A549 (cell line): ENCODE measurements around the gene CACNA1C. TPM values are rescaled to one million over a fixed set of nuclear protein-coding genes. Genes with fewer than 3 reads are reported as not detected.

Experiments used
- ATAC-seq, 2 experiments: fragments of 200-7000 bp in 1 of 2; fragments of >200 bp in 1 of 2; cut with Nextera tagmentation in 1 of 2; cut with Tn5 transposase in 1 of 2; 3 replicates each; pipeline versions ENCODE4 v1.8.0 to v1.9.1; 2018 to 2020; ENCODE audit warnings: mild to moderate bottlenecking in 1 of 2, moderate library complexity in 1 of 2
- CTCF ChIA-PET: fragments of 300-600 bp; sonication (Branson Sonifier 250); formaldehyde crosslinking; extraction: SDS; loops from one replicate; lab custom pipeline; 2021; ENCODE audit warnings: antibody characterized with exemption, inconsistent platforms; lab: Yijun Ruan, JAX
- POLR2A ChIA-PET: fragments of 350-600 bp; formaldehyde crosslinking; extraction: SDS; loops from one replicate; lab custom pipeline; 2021; ENCODE audit warnings: antibody characterized with exemption, inconsistent platforms; lab: Yijun Ruan, JAX
- DNase-seq, 2 experiments: peaks; one replicate each; pipeline versions ENCODE4 v3.0.0 to v3.0.0-alpha.2; 2011 to 2016; ENCODE audit warnings: low read depth in 1 of 2, low spot score in 1 of 2
- FAIRE-seq: peaks from 2 replicates; lab custom pipeline; 2011; peaks lifted over from hg19 to GRCh38; lab: Jason Lieb, UNC
- H3K27ac ChIP-seq, 2 experiments: fragments of >200 bp; sonication (Bioruptor Twin); formaldehyde crosslinking; 3 replicates each; pipeline ENCODE4 v1.5.1; 2016 to 2017
- H3K4me1 ChIP-seq: fragments of >200 bp; sonication (Bioruptor Twin); formaldehyde crosslinking; 3 replicates; pipeline ENCODE4 v1.6.1; 2016
- H3K4me2 ChIP-seq: fragments of >200 bp; sonication (Bioruptor Twin); formaldehyde crosslinking; 3 replicates; pipeline ENCODE4 v1.6.1; 2016
- H3K4me3 ChIP-seq: fragments of >200 bp; sonication (Bioruptor Twin); formaldehyde crosslinking; 3 replicates; pipeline ENCODE4 v1.5.1; 2016
- H3K9me3 ChIP-seq: fragments of >200 bp; sonication (Bioruptor Twin); formaldehyde crosslinking; 3 replicates; pipeline ENCODE4 v1.6.1; 2016
- BHLHE40 ChIP-seq: IDR thresholded peaks from 2 replicates; pipeline ENCODE4 v1.6.1; 2012; ENCODE audit warnings: low read depth, low read length, inconsistent platforms
- CBX2 ChIP-seq: fragments of 200-600 bp; sonication (generic); IDR thresholded peaks from 2 replicates; pipeline ENCODE4 v1.6.1; 2016; ENCODE audit warnings: low read depth, mild to moderate bottlenecking, borderline replicate concordance
- CBX8 ChIP-seq: fragments of 200-600 bp; sonication (generic); IDR thresholded peaks from 2 replicates; pipeline ENCODE4 v1.6.1; 2016
- CHD2 ChIP-seq: fragments of 150-350 bp; IDR thresholded peaks from 2 replicates; pipeline ENCODE4 v1.6.1; 2014; ENCODE audit warnings: low read length; ENCODE audit not compliant: partially characterized antibody
- CHD4 ChIP-seq: fragments of 200-600 bp; sonication (generic); IDR thresholded peaks from 2 replicates; pipeline ENCODE4 v1.6.1; 2016; ENCODE audit warnings: antibody characterized with exemption, mild to moderate bottlenecking, borderline replicate concordance
- CTCF ChIP-seq: fragments of >200 bp; sonication (Bioruptor Twin); formaldehyde crosslinking; IDR thresholded peaks from 3 replicates; pipeline ENCODE4 v1.5.1; 2016
- EHF ChIP-seq: fragments of 250-450 bp; sonication (Bioruptor Pico); IDR thresholded peaks from 2 replicates; pipeline ENCODE4 v1.5.0; 2020; ENCODE audit warnings: mild to moderate bottlenecking
- GATA3 ChIP-seq: IDR thresholded peaks from 2 replicates; pipeline ENCODE4 v1.6.1; 2012; ENCODE audit warnings: borderline replicate concordance
- HEYL ChIP-seq: fragments of 250-450 bp; sonication (Bioruptor Pico); IDR thresholded peaks from 2 replicates; pipeline ENCODE4 v1.8.0; 2021; ENCODE audit warnings: mild to moderate bottlenecking, moderate library complexity
- KDM1A ChIP-seq: fragments of 200-600 bp; sonication (generic); IDR thresholded peaks from 2 replicates; pipeline ENCODE4 v1.6.1; 2016; ENCODE audit warnings: low read depth, mild to moderate bottlenecking
- KDM5A ChIP-seq: fragments of 200-600 bp; sonication (generic); IDR thresholded peaks from 2 replicates; pipeline ENCODE4 v1.6.1; 2016; ENCODE audit warnings: antibody characterized with exemption, mild to moderate bottlenecking
- NFE2L2 ChIP-seq: fragments of 150-350 bp; conservative IDR thresholded peaks from 2 replicates; pipeline ENCODE4 v1.6.1; 2014; ENCODE audit warnings: low read length
- NR3C1 ChIP-seq: fragments of >200 bp; sonication (Bioruptor Twin); formaldehyde crosslinking; IDR thresholded peaks from 3 replicates; pipeline ENCODE4 v1.6.1; 2017
- PHF8 ChIP-seq: fragments of 200-600 bp; sonication (generic); IDR thresholded peaks from 2 replicates; pipeline ENCODE4 v1.6.1; 2016; ENCODE audit warnings: low read depth, mild to moderate bottlenecking, antibody characterized with exemption, moderate library complexity, borderline replicate concordance
- POLR2AphosphoS2 ChIP-seq: conservative IDR thresholded peaks from 2 replicates; pipeline ENCODE4 v1.6.1; 2012; ENCODE audit warnings: low read length, improper control_type of control experiment, inconsistent platforms
- RAD21 ChIP-seq, 2 experiments: fragments of >200 bp in 1 of 2; sonication (Bioruptor Twin) in 1 of 2; formaldehyde crosslinking in 1 of 2; IDR thresholded peaks in 1 of 2; conservative IDR thresholded peaks in 1 of 2; 2 replicates in 1 of 2; 3 replicates in 1 of 2; pipeline ENCODE4 v1.6.1; 2012 to 2018; ENCODE audit warnings: inconsistent platforms in 1 of 2
- SREBF2 ChIP-seq: fragments of 450-650 bp; IDR thresholded peaks from 2 replicates; pipeline ENCODE4 v1.6.1; 2014; ENCODE audit warnings: mild to moderate bottlenecking, moderate library complexity
- ZFP36 ChIP-seq: fragments of 450-650 bp; IDR thresholded peaks from 2 replicates; pipeline ENCODE4 v1.6.1; 2014; ENCODE audit warnings: borderline replicate concordance; ENCODE audit not compliant: partially characterized antibody
- WGBS: methylation state at CpG from one replicate; pipeline ENCODE4 v1.1.6; 2017; ENCODE audit errors: missing lambda C conversion rate; 5-methylcytosine and 5-hydroxymethylcytosine counted together
- polyA plus RNA-seq, 4 experiments: library from polyadenylated mRNA; depleted of rRNA in 3 of 4; stranded (reverse); fragments of >200 nt; fragmentation: RNase III in 1 of 4; extraction: RNeasy Plus Mini Kit Qiagen cat#74134 plus additional on column Dnase treatment in 1 of 4; gene quantifications; 2 replicates in 3 of 4; 3 replicates in 1 of 4; pipeline ENCODE4 v1.2.3, GENCODE V29; 2011 to 2017
- TF ChIP-seq, protein P1 (sequence below): fragments of >200 bp; sonication (Bioruptor Twin); formaldehyde crosslinking; IDR thresholded peaks from 2 replicates; pipeline ENCODE4 v1.6.1; 2016
- TF ChIP-seq, protein P2 (sequence below): IDR thresholded peaks from 2 replicates; pipeline ENCODE4 v1.6.1; 2012; ENCODE audit warnings: low read depth, borderline replicate concordance
- TF ChIP-seq, protein P3 (sequence below): fragments of 200-600 bp; sonication (generic); IDR thresholded peaks from 2 replicates; pipeline ENCODE4 v1.6.1; 2016; ENCODE audit warnings: antibody characterized with exemption, mild to moderate bottlenecking, moderate library complexity
- TF ChIP-seq, protein P4 (sequence below): fragments of 250-450 bp; sonication (Bioruptor Pico); IDR thresholded peaks from 2 replicates; pipeline ENCODE4 v1.5.0; 2021; ENCODE audit warnings: mild to moderate bottlenecking, moderate library complexity, borderline replicate concordance

Gene CACNA1C
- polyA plus RNA-seq, 2 of the 4 experiments (the other 2 are of a cell fraction) = not detected

DNA sequence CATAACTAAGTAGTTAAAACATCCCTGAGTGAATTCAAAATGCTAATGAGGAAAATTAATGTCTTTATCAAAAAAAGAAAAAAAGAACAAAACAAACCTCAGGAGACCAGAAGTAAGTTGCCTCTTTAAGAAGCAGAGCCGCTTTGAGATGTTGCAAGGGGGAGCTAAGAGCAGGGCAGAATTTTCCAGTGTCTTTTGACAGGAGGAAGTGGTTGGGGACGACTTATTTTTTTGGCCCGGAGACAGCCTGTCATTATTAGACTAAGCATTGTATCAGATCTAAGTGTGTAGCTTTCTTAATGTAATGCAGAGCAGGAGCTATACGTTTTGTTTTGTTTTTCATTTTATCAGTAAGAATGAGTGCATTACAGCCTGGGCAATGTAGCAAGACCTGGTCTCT lies 206.6 kb downstream of the CACNA1C start:
- H3K4me1 ChIP-seq = no peaks in the 10 kb centered on the region
- ChIA-PET POLR2A (no interaction called here), CTCF (interaction anchor here (1.0 to 2.1 kb wide), 2 partner anchors 25 to 32 kb away, joined by 3 to 6 read pairs; no protein-coding TSS in a partner anchor)
- peaks cover 5% of the 10 kb centered on the region; the same call in 2 of the 3 replicates for H3K9me3 ChIP-seq
- H3K4me2 ChIP-seq = no peak overlapping the region
- FAIRE-seq (no peak), ATAC-seq (no peak)
- H3K4me3 ChIP-seq = no peak overlapping the region
- no peak for TF ChIP-seq NFE2L2
- TF ChIP-seq ZFP36 = no peak
- no peak for TF ChIP-seq CBX2
- TF ChIP-seq SREBF2 = no peak
- TF ChIP-seq, all 56 proteins: peak for 0
- no peak for DNase-seq
- no peak overlapping the region for H3K27ac ChIP-seq
- WGBS = 2% methylated on average over 4 of the region's 4 CpGs

GRCh38 chr12:2260441-2260840 lies 207.7 kb downstream of the CACNA1C start:
- Histone ChIP-seq H3K4me3 (no peak overlapping the region), H3K4me1 (no peaks in the 10 kb centered on the region), H3K27ac (no peak overlapping the region), H3K9me3 (peaks cover 5% of the 10 kb centered on the region; the same call in 1 of the 3 replicates), H3K4me2 (no peak overlapping the region)
- FAIRE-seq (no peak), ATAC-seq (no peak), DNase-seq (no peak)
- POLR2A ChIA-PET = no interaction called here
- WGBS = 49% methylated on average over 3 of the region's 3 CpGs
- TF ChIP-seq NR3C1 (no peak), RAD21 (conservative IDR thresholded peaks at IDR 0.05 in 1 of 2, IDR thresholded peaks at IDR 0.05 in 1 of 2) (no peak), KDM1A (no peak), KDM5A (no peak), POLR2AphosphoS2 (no peak), NFE2L2 (no peak), SREBF2 (no peak)
- TF ChIP-seq, protein P1, sequence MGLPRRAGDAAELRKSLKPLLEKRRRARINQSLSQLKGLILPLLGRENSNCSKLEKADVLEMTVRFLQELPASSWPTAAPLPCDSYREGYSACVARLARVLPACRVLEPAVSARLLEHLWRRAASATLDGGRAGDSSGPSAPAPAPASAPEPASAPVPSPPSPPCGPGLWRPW = no peak
- CTCF ChIA-PET = no interaction called here

DNA sequence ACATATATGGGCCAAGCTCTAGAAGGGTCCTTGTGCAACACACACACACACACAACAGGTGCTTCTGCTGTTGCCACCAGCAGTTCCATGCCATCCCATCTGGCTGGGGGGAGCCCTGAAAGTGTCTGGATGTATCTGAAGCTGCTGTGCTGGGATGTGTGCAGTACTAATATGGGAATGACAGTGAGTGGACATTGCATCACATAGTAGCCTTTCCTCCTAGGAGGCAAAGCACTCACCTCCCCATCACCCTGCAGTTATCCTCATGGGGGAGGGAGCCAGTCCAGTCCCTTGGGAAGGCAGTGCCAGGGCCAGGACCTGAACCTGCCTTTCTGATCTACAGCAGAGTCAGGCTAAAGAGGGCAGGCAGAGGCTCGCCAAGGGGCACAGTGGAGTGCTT lies 208.9 kb downstream of the CACNA1C start:
- Histone ChIP-seq H3K4me3 (no peak overlapping the region), H3K4me2 (no peak overlapping the region), H3K4me1 (no peaks in the 10 kb centered on the region), H3K9me3 (no peaks in the 10 kb centered on the region; the same call in 2 of the 3 replicates), H3K27ac (no peak overlapping the region)
- no peak for DNase-seq
- WGBS = no CpG with 5 or more reads among the region's 1 CpG
- ChIA-PET CTCF (interaction anchor here (0.6 kb wide), 1 partner anchor 16 kb away, joined by 5 read pairs; no protein-coding TSS in a partner anchor), POLR2A (no interaction called here)
- FAIRE-seq = no peak
- no peak for TF ChIP-seq BHLHE40
- TF ChIP-seq, protein P2, sequence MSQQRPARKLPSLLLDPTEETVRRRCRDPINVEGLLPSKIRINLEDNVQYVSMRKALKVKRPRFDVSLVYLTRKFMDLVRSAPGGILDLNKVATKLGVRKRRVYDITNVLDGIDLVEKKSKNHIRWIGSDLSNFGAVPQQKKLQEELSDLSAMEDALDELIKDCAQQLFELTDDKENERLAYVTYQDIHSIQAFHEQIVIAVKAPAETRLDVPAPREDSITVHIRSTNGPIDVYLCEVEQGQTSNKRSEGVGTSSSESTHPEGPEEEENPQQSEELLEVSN = no peak
- no peak for TF ChIP-seq CHD2
- TF ChIP-seq GATA3 = no peak
- TF ChIP-seq ZFP36 = no peak
- no peak for TF ChIP-seq CTCF
- TF ChIP-seq KDM1A = no peak
- TF ChIP-seq KDM5A = no peak
- no peak for TF ChIP-seq RAD21 (conservative IDR thresholded peaks at IDR 0.05 in 1 of 2, IDR thresholded peaks at IDR 0.05 in 1 of 2)
- TF ChIP-seq, protein P3, sequence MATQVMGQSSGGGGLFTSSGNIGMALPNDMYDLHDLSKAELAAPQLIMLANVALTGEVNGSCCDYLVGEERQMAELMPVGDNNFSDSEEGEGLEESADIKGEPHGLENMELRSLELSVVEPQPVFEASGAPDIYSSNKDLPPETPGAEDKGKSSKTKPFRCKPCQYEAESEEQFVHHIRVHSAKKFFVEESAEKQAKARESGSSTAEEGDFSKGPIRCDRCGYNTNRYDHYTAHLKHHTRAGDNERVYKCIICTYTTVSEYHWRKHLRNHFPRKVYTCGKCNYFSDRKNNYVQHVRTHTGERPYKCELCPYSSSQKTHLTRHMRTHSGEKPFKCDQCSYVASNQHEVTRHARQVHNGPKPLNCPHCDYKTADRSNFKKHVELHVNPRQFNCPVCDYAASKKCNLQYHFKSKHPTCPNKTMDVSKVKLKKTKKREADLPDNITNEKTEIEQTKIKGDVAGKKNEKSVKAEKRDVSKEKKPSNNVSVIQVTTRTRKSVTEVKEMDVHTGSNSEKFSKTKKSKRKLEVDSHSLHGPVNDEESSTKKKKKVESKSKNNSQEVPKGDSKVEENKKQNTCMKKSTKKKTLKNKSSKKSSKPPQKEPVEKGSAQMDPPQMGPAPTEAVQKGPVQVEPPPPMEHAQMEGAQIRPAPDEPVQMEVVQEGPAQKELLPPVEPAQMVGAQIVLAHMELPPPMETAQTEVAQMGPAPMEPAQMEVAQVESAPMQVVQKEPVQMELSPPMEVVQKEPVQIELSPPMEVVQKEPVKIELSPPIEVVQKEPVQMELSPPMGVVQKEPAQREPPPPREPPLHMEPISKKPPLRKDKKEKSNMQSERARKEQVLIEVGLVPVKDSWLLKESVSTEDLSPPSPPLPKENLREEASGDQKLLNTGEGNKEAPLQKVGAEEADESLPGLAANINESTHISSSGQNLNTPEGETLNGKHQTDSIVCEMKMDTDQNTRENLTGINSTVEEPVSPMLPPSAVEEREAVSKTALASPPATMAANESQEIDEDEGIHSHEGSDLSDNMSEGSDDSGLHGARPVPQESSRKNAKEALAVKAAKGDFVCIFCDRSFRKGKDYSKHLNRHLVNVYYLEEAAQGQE = no peak
- no peak for TF ChIP-seq CBX8
- TF ChIP-seq CHD4 = no peak
- TF ChIP-seq EHF = no peak
- TF ChIP-seq, protein P4, sequence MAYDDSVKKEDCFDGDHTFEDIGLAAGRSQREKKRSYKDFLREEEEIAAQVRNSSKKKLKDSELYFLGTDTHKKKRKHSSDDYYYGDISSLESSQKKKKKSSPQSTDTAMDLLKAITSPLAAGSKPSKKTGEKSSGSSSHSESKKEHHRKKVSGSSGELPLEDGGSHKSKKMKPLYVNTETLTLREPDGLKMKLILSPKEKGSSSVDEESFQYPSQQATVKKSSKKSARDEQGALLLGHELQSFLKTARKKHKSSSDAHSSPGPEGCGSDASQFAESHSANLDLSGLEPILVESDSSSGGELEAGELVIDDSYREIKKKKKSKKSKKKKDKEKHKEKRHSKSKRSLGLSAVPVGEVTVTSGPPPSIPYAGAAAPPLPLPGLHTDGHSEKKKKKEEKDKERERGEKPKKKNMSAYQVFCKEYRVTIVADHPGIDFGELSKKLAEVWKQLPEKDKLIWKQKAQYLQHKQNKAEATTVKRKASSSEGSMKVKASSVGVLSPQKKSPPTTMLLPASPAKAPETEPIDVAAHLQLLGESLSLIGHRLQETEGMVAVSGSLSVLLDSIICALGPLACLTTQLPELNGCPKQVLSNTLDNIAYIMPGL (CRISPR knock-in tag) = no peak
- no peak for TF ChIP-seq CBX2
- TF ChIP-seq NR3C1 = no peak
- TF ChIP-seq HEYL (CRISPR knock-in tag) = no peak
- TF ChIP-seq PHF8 = no peak
- ATAC-seq = no peak
